ENCODE measurements around the gene PARP15. TPM values are rescaled to one million over a fixed set of nuclear protein-coding genes. Genes with fewer than 3 reads are reported as not detected.

Gene PARP15
- total RNA-seq, 1 donor from 2014 or later = 12.1 TPM

GRCh38 chr3:122581622-122582021, 4.2 kb downstream of the PARP15 start:
- peaks cover 50% of the 10 kb centered on the region for H3K36me3 Mint-ChIP-seq (ENCODE audit: low read depth)
- H3K4me1 Mint-ChIP-seq = peaks cover 33% of the 10 kb centered on the region
- no peak overlapping the region for H3K4me3 Mint-ChIP-seq
- H3K27ac Mint-ChIP-seq = no peak overlapping the region
- peaks cover 21% of the 10 kb centered on the region for H3K9me3 Mint-ChIP-seq
- no peaks in the 10 kb centered on the region for H3K27me3 Mint-ChIP-seq
- intact Hi-C loops (cut with micrococcal nuclease) = no loop called here
- DNase-seq = no peak

DNA sequence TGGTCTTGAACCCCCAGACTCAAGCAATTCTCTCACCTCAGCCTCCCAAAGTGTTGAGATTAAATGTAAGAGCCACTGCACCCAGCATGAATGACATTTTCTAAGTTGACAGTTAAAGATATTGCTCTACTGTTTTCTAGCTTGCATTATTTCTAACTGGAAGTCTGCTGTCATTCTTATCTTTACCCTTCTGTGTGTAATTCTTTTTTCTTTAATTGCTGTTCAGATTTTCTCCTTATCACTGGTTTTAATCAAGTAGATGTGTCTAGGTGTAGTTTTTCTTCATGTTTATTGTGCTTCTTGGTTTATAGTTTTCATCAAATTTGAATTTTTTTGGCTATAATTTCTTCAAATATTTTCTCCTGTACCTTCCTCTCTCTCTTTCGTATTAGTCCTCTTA, 4.9 kb downstream of the PARP15 start:
- intact Hi-C loops (cut with micrococcal nuclease) = no loop called here
- no peak for DNase-seq
- Mint-ChIP-seq H3K36me3 (ENCODE audit: low read depth) (peaks cover 53% of the 10 kb centered on the region), H3K27me3 (no peaks in the 10 kb centered on the region), H3K4me3 (no peak overlapping the region), H3K27ac (no peak overlapping the region), H3K9me3 (peaks cover 25% of the 10 kb centered on the region), H3K4me1 (peaks cover 30% of the 10 kb centered on the region)

DNA sequence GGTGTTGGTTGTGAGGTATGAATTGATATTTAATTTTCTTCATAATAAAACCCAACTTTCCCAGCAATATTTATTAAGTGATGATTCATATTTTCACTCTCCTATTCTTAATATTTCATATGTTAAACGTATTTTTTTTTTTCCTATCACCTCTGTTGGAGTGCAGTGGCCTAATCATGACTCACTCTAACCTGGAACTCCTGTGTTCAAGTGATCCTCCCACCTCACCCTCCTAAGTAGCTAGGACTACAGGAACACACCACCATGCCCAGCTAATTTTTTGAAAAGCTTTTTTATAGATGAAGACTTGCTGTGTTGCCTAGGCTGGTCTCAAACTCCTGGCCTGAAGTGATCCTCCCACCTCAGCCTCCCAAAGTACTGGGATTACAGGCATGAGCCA, 8.6 kb downstream of the PARP15 start:
- H3K4me3 Mint-ChIP-seq = no peak overlapping the region
- no peak overlapping the region for H3K27ac Mint-ChIP-seq
- intact Hi-C loops (cut with micrococcal nuclease) = no loop called here
- no peak for DNase-seq
- peaks cover 46% of the 10 kb centered on the region for H3K36me3 Mint-ChIP-seq (ENCODE audit: low read depth)
- H3K4me1 Mint-ChIP-seq = peaks cover 17% of the 10 kb centered on the region
- H3K27me3 Mint-ChIP-seq = no peaks in the 10 kb centered on the region
- peaks cover 25% of the 10 kb centered on the region for H3K9me3 Mint-ChIP-seq

DNA sequence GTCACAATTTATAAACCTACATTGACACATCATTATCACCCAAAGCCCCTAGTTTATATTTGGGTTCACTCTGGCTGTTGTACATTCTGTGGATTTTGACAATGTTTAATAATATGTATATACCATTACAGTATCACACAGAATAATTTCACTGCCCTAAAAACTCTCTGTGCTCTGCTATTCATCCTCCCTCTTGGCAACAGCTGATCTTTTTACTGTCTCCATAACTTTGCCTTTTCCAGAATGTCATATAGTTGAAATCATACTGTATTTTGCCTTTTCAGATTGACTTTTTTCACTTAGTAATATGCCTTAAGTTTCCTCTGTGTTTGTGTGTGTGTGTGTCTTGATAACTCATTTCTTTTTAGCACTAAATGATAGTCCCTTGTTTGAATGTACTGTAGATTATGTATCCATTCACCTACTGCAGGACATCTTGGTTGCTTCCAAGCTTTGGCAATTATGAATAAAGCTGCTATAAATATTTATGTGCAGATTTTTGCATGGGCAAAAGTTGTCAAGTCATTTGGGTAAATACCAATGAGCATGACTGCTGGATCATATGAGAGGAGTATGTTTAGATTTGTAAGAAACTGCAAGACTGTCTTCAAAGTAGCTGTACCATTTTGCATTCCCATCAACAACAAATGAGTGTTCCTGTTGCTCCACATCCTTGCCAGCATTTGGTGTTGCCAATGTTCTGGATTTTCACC, 9.5 kb downstream of the PARP15 start:
- Mint-ChIP-seq H3K27me3 (no peaks in the 10 kb centered on the region), H3K36me3 (ENCODE audit: low read depth) (peaks cover 46% of the 10 kb centered on the region), H3K9me3 (peaks cover 18% of the 10 kb centered on the region), H3K27ac (no peak overlapping the region), H3K4me1 (peaks cover 17% of the 10 kb centered on the region), H3K4me3 (no peak overlapping the region)
- no peak for DNase-seq
- intact Hi-C loops (cut with micrococcal nuclease) = no loop called here

DNA sequence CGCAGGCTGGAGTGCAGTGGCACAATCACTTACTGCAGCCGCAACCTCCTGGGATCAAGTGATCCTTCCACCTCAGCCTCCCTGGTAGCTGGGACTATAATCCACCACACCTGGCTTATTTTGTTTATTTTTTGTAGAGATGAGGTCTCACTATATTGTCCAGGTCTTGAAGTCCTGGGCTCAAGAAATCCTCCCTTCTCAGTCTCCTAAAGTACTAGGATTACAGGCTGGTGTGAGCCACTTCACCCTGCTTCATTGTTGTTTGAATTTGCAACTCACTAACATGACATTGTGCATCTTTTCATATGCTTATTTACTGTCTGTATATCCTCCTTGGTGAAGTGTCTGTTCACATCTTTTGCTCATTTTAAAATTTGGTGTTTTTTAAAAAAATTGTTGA, 10.1 kb downstream of the PARP15 start:
- H3K27me3 Mint-ChIP-seq = no peaks in the 10 kb centered on the region
- no peak for DNase-seq
- H3K27ac Mint-ChIP-seq = no peak overlapping the region
- peaks cover 45% of the 10 kb centered on the region for H3K36me3 Mint-ChIP-seq (ENCODE audit: low read depth)
- intact Hi-C loops (cut with micrococcal nuclease) = no loop called here
- no peak overlapping the region for H3K4me3 Mint-ChIP-seq
- H3K9me3 Mint-ChIP-seq = peaks cover 13% of the 10 kb centered on the region
- peaks cover 17% of the 10 kb centered on the region for H3K4me1 Mint-ChIP-seq

DNA sequence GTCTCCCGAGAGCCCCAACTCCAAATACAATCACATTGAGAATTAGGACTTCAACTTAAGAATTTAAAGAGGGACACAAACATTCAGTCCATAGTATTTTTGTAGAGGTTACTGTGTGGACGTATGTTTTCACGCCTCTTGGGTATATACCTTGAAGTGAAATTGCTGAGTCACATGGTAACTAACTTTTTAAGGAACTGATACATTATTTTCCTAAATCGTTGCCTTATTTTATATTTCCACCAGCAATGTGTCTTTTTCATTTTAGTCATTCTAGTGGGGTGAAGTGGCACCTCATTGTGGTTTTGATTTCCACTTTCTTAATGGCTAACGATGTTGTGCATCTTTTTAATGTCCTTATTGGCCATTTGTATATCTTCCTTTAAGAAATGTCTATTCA, 11.8 kb downstream of the PARP15 start:
- H3K4me3 Mint-ChIP-seq = no peak overlapping the region
- H3K36me3 Mint-ChIP-seq (ENCODE audit: low read depth) = peaks cover 31% of the 10 kb centered on the region
- H3K9me3 Mint-ChIP-seq = peaks cover 8% of the 10 kb centered on the region
- intact Hi-C loops (cut with micrococcal nuclease) = no loop called here
- H3K4me1 Mint-ChIP-seq = peaks cover 12% of the 10 kb centered on the region
- H3K27ac Mint-ChIP-seq = no peak overlapping the region
- no peaks in the 10 kb centered on the region for H3K27me3 Mint-ChIP-seq
- no peak for DNase-seq

DNA sequence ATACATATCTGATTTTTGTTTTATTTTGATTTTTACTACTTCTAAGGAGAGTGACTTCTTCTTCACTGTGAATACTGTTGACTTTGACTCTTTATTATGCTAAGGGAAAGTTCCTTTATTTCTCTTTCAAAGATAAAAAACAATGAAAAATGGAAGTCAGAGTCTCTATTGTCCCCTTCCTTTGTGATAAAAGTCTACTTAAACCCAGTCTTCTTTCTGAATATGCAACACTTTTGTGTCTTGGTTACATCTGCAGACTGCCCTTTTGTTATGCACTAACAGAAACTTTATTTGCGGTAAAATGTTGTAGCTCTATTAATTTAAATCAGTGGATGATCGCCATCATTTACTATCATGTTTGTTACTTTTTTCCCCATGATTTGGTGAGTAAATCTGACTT, 13.2 kb downstream of the PARP15 start:
- no peaks in the 10 kb centered on the region for H3K27me3 Mint-ChIP-seq
- no peak overlapping the region for H3K27ac Mint-ChIP-seq
- H3K4me3 Mint-ChIP-seq = no peak overlapping the region
- H3K9me3 Mint-ChIP-seq = peaks cover 4% of the 10 kb centered on the region
- H3K4me1 Mint-ChIP-seq = peaks cover 10% of the 10 kb centered on the region
- peaks cover 24% of the 10 kb centered on the region for H3K36me3 Mint-ChIP-seq (ENCODE audit: low read depth)
- no peak for DNase-seq
- intact Hi-C loops (cut with micrococcal nuclease) = no loop called here

DNA sequence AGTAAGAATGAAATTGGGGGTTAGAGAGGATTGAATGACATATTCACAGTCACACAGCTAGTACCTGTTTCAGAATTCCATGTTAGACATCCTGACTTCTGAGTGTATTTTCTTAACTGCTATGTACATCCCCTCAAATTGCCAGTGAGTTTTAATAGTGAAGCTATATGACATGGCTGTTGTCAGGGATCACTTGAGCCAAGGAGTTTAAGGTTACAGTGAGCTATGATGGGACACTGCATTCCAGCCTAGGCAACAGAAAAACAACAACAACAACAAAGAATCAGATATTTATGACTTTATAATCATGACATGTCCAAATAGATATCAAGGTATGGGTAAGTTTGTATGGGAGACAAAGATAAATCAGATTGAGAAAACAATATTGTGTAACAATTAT, 16.6 kb downstream of the PARP15 start:
- Mint-ChIP-seq H3K4me1 (peaks cover 4% of the 10 kb centered on the region), H3K27ac (no peak overlapping the region), H3K27me3 (no peaks in the 10 kb centered on the region), H3K4me3 (no peak overlapping the region), H3K9me3 (peaks cover 7% of the 10 kb centered on the region), H3K36me3 (ENCODE audit: low read depth) (peaks cover 28% of the 10 kb centered on the region)
- DNase-seq = no peak
- intact Hi-C loops (cut with micrococcal nuclease) = no loop called here

- intact Hi-C loops (cut with micrococcal nuclease) = no loop called here
- H3K4me3 Mint-ChIP-seq = no peak overlapping the region
- no peaks in the 10 kb centered on the region for H3K27me3 Mint-ChIP-seq
- peaks cover 2% of the 10 kb centered on the region for H3K4me1 Mint-ChIP-seq
- DNase-seq = no peak
- H3K36me3 Mint-ChIP-seq (ENCODE audit: low read depth) = peaks cover 24% of the 10 kb centered on the region
- H3K27ac Mint-ChIP-seq = peak overlapping the region; percentile 23
- H3K9me3 Mint-ChIP-seq = peaks cover 7% of the 10 kb centered on the region
These were observed 20.7 kb downstream of the PARP15 start for GRCh38 chr3:122598151-122598550.

- Mint-ChIP-seq H3K27me3 (no peaks in the 10 kb centered on the region), H3K4me1 (peaks cover 6% of the 10 kb centered on the region), H3K9me3 (peaks cover 7% of the 10 kb centered on the region), H3K27ac (no peak overlapping the region), H3K4me3 (no peak overlapping the region), H3K36me3 (ENCODE audit: low read depth) (peaks cover 27% of the 10 kb centered on the region)
- intact Hi-C loops (cut with micrococcal nuclease) = no loop called here
- DNase-seq = no peak
These were observed 21.1 kb downstream of the PARP15 start for GRCh38 chr3:122598556-122598955.

GRCh38 chr3:122602011-122602710, 24.7 kb downstream of the PARP15 start:
- no peak overlapping the region for H3K4me3 Mint-ChIP-seq
- peaks cover 32% of the 10 kb centered on the region for H3K36me3 Mint-ChIP-seq (ENCODE audit: low read depth)
- no peak for DNase-seq
- peaks cover 13% of the 10 kb centered on the region for H3K4me1 Mint-ChIP-seq
- no peak overlapping the region for H3K27ac Mint-ChIP-seq
- H3K9me3 Mint-ChIP-seq = peaks cover 7% of the 10 kb centered on the region
- intact Hi-C loops (cut with micrococcal nuclease) = no loop called here
- H3K27me3 Mint-ChIP-seq = no peaks in the 10 kb centered on the region

GRCh38 chr3:122603056-122603455, 25.6 kb downstream of the PARP15 start:
- no peaks in the 10 kb centered on the region for H3K27me3 Mint-ChIP-seq
- peaks cover 12% of the 10 kb centered on the region for H3K9me3 Mint-ChIP-seq
- peaks cover 37% of the 10 kb centered on the region for H3K36me3 Mint-ChIP-seq (ENCODE audit: low read depth)
- DNase-seq = no peak
- peaks cover 19% of the 10 kb centered on the region for H3K4me1 Mint-ChIP-seq
- intact Hi-C loops (cut with micrococcal nuclease) = no loop called here
- no peak overlapping the region for H3K4me3 Mint-ChIP-seq
- no peak overlapping the region for H3K27ac Mint-ChIP-seq

- H3K4me3 Mint-ChIP-seq = no peak overlapping the region
- peaks cover 48% of the 10 kb centered on the region for H3K36me3 Mint-ChIP-seq (ENCODE audit: low read depth)
- H3K27ac Mint-ChIP-seq = no peak overlapping the region
These were observed 28.9 kb downstream of the PARP15 start for GRCh38 chr3:122606330-122606729.

DNA sequence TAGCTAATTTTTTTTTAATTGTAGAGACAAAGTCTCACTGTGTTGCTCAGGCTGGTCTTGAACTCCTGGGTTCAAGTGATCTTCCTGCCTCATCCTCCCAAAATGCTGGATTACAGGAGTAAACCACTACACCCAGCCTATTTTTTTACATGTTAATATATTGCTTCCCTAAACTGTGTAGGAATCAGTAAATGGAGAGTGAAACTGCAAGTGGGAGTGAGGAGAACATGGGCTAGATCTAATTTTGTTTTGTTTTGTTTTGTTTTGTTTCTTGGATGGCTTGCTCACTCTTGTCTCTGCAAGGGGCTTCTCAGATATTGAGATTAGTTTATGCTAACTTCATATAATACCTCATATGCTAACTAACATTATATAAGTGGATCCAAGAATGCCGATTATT, 31.5 kb downstream of the PARP15 start:
- Mint-ChIP-seq H3K4me1 (peaks cover 34% of the 10 kb centered on the region), H3K36me3 (ENCODE audit: low read depth) (peaks cover 50% of the 10 kb centered on the region), H3K27me3 (no peaks in the 10 kb centered on the region), H3K4me3 (peak overlapping the region; percentile 32), H3K27ac (peak overlapping the region; percentile 57), H3K9me3 (peaks cover 14% of the 10 kb centered on the region)
- no peak for DNase-seq
- intact Hi-C loops (cut with micrococcal nuclease) = loop anchor here (1.0 kb wide), 1 partner anchor 45 kb away; the partner anchor contains the start of genes DTX3L and PARP9

More at GRCh38 chr3:122606330-122606729, 28.9 kb downstream of the PARP15 start:
- Mint-ChIP-seq H3K27me3 (no peaks in the 10 kb centered on the region), H3K9me3 (peaks cover 15% of the 10 kb centered on the region), H3K4me1 (peaks cover 35% of the 10 kb centered on the region)
- DNase-seq = no peak
- intact Hi-C loops (cut with micrococcal nuclease) = no loop called here

Data from activated CD4-positive, alpha-beta T cell treated with anti-CD3 and anti-CD28 coated beads, Interleukin-2, amount 10 ng/mL, durations not matched to agents 24 days and 14 days (primary cell).